HCT116 (cell line): Measurements from ENCODE around the gene AUP1. TPM values are rescaled to one million over a fixed set of nuclear protein-coding genes. Genes with fewer than 3 reads are reported as not detected.

Source experiments
- total RNA-seq: library from RNA; stranded (reverse); gene quantifications from one replicate; pipeline ENCODE4 v1.2.1, GENCODE V29; 2021; ENCODE audit not compliant: unreplicated experiment

The AUP1 gene
- total RNA-seq, 1 experiment from 2014 or later = 116 TPM

Other genes starting within 250 kb of the AUP1 start
- 0.91 TPM for gene SLC4A5, start 186.3 kb downstream of the AUP1 start, total RNA-seq
- gene DCTN1, start 149.4 kb downstream of the AUP1 start, total RNA-seq = 129 TPM
- gene C2orf81, start 108.1 kb downstream of the AUP1 start, total RNA-seq = 6.5 TPM
- gene WDR54, start 108.0 kb downstream of the AUP1 start, total RNA-seq = 54.9 TPM
- gene RTKN, start 87.8 kb downstream of the AUP1 start, total RNA-seq = 94.0 TPM
- 24.0 TPM for gene INO80B, start 74.6 kb downstream of the AUP1 start, total RNA-seq
- 64.7 TPM for gene WBP1, start 71.3 kb downstream of the AUP1 start, total RNA-seq
- 72.9 TPM for gene MOGS, start 64.3 kb downstream of the AUP1 start, total RNA-seq
- 65.4 TPM for gene MRPL53, start 57.0 kb downstream of the AUP1 start, total RNA-seq
- 15.0 TPM for gene CCDC142, start 46.7 kb downstream of the AUP1 start, total RNA-seq
- 26.4 TPM for gene TTC31, start 46.6 kb downstream of the AUP1 start, total RNA-seq
- gene LBX2, start 30.1 kb downstream of the AUP1 start, total RNA-seq = 10.1 TPM
- 39.9 TPM for gene PCGF1, start 22.0 kb downstream of the AUP1 start, total RNA-seq
- gene TLX2, start 15.3 kb downstream of the AUP1 start, total RNA-seq = not detected
- 0.98 TPM for gene DQX1, start 3.5 kb downstream of the AUP1 start, total RNA-seq
- 36.2 TPM for gene HTRA2, start 227 bp upstream of the AUP1 start, total RNA-seq
- gene LOXL3, start 24.2 kb upstream of the AUP1 start, total RNA-seq = 4.1 TPM
- gene DOK1, start 25.0 kb upstream of the AUP1 start, total RNA-seq = 18.8 TPM
- gene M1AP, start 118.6 kb upstream of the AUP1 start, total RNA-seq = 28.2 TPM
- 12.3 TPM for gene SEMA4F, start 124.5 kb upstream of the AUP1 start, total RNA-seq